Activated CD8-positive, alpha-beta T cell treated with anti-CD3 and anti-CD28 coated beads for 36 hours (primary cell): ENCODE results near the gene ID1. TPM values are rescaled to one million over a fixed set of nuclear protein-coding genes. Genes with fewer than 3 reads are reported as not detected.
"Not testable (repeated sequence)": the region's sequence is repeated elsewhere in the genome, so short reads cannot be mapped to it uniquely, and the experiment has no call there.

Experiments used
- ATAC-seq: fragments of 200-7000 bp; cut with Tn5 transposase; one replicate; pipeline ENCODE4 v1.10.0; 2021; ENCODE audit warnings: mild to moderate bottlenecking, moderate library complexity
- CTCF ChIA-PET: fragments of 350-600 bp; sonication (Branson Sonifier 250); formaldehyde crosslinking; loops from one replicate; lab custom pipeline; 2021; ENCODE audit warnings: antibody characterized with exemption; lab: Charles Lee
- POLR2A ChIA-PET: fragments of 350-600 bp; sonication (Branson Sonifier 250); formaldehyde crosslinking; loops from one replicate; lab custom pipeline; 2021; ENCODE audit warnings: antibody characterized with exemption; lab: Charles Lee
- DNase-seq: peaks from one replicate; pipeline ENCODE4 v3.0.0-alpha.2; 2020
- H3K27ac Mint-ChIP-seq: one replicate; pipeline ENCODE4 v1.8.0; 2021; ENCODE audit warnings: mild to moderate bottlenecking, mixed read lengths
- H3K27me3 Mint-ChIP-seq: one replicate; pipeline ENCODE4 v1.8.0; 2021; ENCODE audit warnings: mixed read lengths
- H3K36me3 Mint-ChIP-seq: one replicate; pipeline ENCODE4 v1.8.0; 2021; ENCODE audit warnings: low read depth, mixed read lengths
- H3K4me1 Mint-ChIP-seq: one replicate; pipeline ENCODE4 v1.8.0; 2021; ENCODE audit warnings: low read depth, mixed read lengths
- H3K4me3 Mint-ChIP-seq: one replicate; pipeline ENCODE4 v1.8.0; 2021; ENCODE audit warnings: mild to moderate bottlenecking, moderate library complexity, mixed read lengths
- H3K9me3 Mint-ChIP-seq: one replicate; pipeline ENCODE4 v1.8.0; 2021; ENCODE audit warnings: mixed read lengths
- CTCF ChIP-seq: fragments of 200-600 bp; IDR thresholded peaks from one replicate; pipeline ENCODE4 v1.8.0; 2022; ENCODE audit warnings: antibody characterized with exemption, mild to moderate bottlenecking
- intact Hi-C: fragments of 100-400 bp; cut with micrococcal nuclease; formaldehyde crosslinking; loops from one replicate; pipeline ENCODE4 v1.10.0; 2022
- total RNA-seq, 2 experiments: library from RNA; stranded (reverse); gene quantifications; one replicate each; pipeline ENCODE4 v1.2.3, GENCODE V29; 2021

Gene ID1
- total RNA-seq, 2 experiments from 2014 or later: 0.41 to 0.54 TPM

GRCh38 chr20:31594558-31595379, 10.3 kb upstream of the ID1 start:
- intact Hi-C loops: no loop called here
- DNase-seq (no peak), ATAC-seq (no peak)
- POLR2A ChIA-PET: no interaction called here
- Mint-ChIP-seq H3K27me3 (peaks cover 7% of the 10 kb centered on the region), H3K4me3 (no peak overlapping the region), H3K27ac (no peak overlapping the region), H3K9me3 (no peaks in the 10 kb centered on the region), H3K36me3 (no peaks in the 10 kb centered on the region), H3K4me1 (peaks cover 6% of the 10 kb centered on the region)
- CTCF ChIA-PET: interaction anchor here (2.7 kb wide), 1 partner anchor 18 kb away, joined by 16 read pairs; no protein-coding TSS in a partner anchor
- no peak for TF ChIP-seq CTCF

GRCh38 chr20:31595380-31595653, 9.8 kb upstream of the ID1 start:
- H3K27me3 Mint-ChIP-seq: peaks cover 7% of the 10 kb centered on the region
- intact Hi-C loops: no loop called here
- H3K4me3 Mint-ChIP-seq: no peak overlapping the region
- CTCF ChIA-PET: interaction anchor here (2.7 to 19.7 kb wide), 2 partner anchors 17 to 32 kb away, joined by 16 to 1008 read pairs; no protein-coding TSS in a partner anchor
- H3K9me3 Mint-ChIP-seq: no peaks in the 10 kb centered on the region
- no peak for TF ChIP-seq CTCF
- no peaks in the 10 kb centered on the region for H3K36me3 Mint-ChIP-seq
- DNase-seq: no peak
- H3K4me1 Mint-ChIP-seq: peaks cover 6% of the 10 kb centered on the region
- POLR2A ChIA-PET: interaction anchor here (1.2 kb wide), 1 partner anchor 16 kb away, joined by 3 read pairs; no protein-coding TSS in a partner anchor
- no peak for ATAC-seq
- H3K27ac Mint-ChIP-seq: no peak overlapping the region

- TF ChIP-seq CTCF: no peak
- peaks cover 7% of the 10 kb centered on the region for H3K27me3 Mint-ChIP-seq
- DNase-seq (no peak), ATAC-seq (no peak)
- H3K36me3 Mint-ChIP-seq: no peaks in the 10 kb centered on the region
- ChIA-PET CTCF (interaction anchor here (2.7 to 19.7 kb wide), 2 partner anchors 17 to 32 kb away, joined by 16 to 1008 read pairs; no protein-coding TSS in a partner anchor), POLR2A (interaction anchor here (1.2 kb wide), 1 partner anchor 16 kb away, joined by 3 read pairs; no protein-coding TSS in a partner anchor)
- H3K4me3 Mint-ChIP-seq: no peak overlapping the region
- no peaks in the 10 kb centered on the region for H3K9me3 Mint-ChIP-seq
- H3K4me1 Mint-ChIP-seq: peaks cover 6% of the 10 kb centered on the region
- H3K27ac Mint-ChIP-seq: no peak overlapping the region
- intact Hi-C loops: no loop called here
Measured at GRCh38 chr20:31595654-31596411, 9.3 kb upstream of the ID1 start.

- H3K9me3 Mint-ChIP-seq, H3K4me3 Mint-ChIP-seq, ATAC-seq, H3K36me3 Mint-ChIP-seq, H3K4me1 Mint-ChIP-seq, H3K27me3 Mint-ChIP-seq, H3K27ac Mint-ChIP-seq, intact Hi-C loops, DNase-seq: not testable (repeated sequence)
- ChIA-PET CTCF (interaction anchor here (2.7 to 19.7 kb wide), 2 partner anchors 16 to 33 kb away, joined by 16 to 1008 read pairs; no protein-coding TSS in a partner anchor), POLR2A (interaction anchor here (1.2 kb wide), 1 partner anchor 15 kb away, joined by 3 read pairs; no protein-coding TSS in a partner anchor)
Measured at GRCh38 chr20:31596412-31596715, 8.7 kb upstream of the ID1 start.

- ChIA-PET CTCF (interaction anchor here (0.9 to 19.7 kb wide), 3 partner anchors 10 to 34 kb away, joined by 3 to 1008 read pairs (median 16); no protein-coding TSS in a partner anchor), POLR2A (no interaction called here)
- H3K9me3 Mint-ChIP-seq: no peaks in the 10 kb centered on the region
- H3K4me1 Mint-ChIP-seq: peaks cover 6% of the 10 kb centered on the region
- H3K36me3 Mint-ChIP-seq: no peaks in the 10 kb centered on the region
- no peak for TF ChIP-seq CTCF
- intact Hi-C loops: no loop called here
- no peak overlapping the region for H3K4me3 Mint-ChIP-seq
- H3K27ac Mint-ChIP-seq: no peak overlapping the region
- H3K27me3 Mint-ChIP-seq: peaks cover 3% of the 10 kb centered on the region
- no peak for ATAC-seq
- no peak for DNase-seq
Measured at GRCh38 chr20:31596831-31597480, 8.1 kb upstream of the ID1 start.
